ENCODE results near the gene JAKMIP3. TPM values are rescaled to one million over a fixed set of nuclear protein-coding genes. Genes with fewer than 3 reads are reported as not detected.
A peak's percentile ranks its signal among the peaks of the same experiment; 100 is the strongest.

The JAKMIP3 gene
- total and polyA plus RNA-seq, 4 experiments from 2014 or later, result 0.03 to 0.36 (median 0.29) TPM; not detected in 1

DNA sequence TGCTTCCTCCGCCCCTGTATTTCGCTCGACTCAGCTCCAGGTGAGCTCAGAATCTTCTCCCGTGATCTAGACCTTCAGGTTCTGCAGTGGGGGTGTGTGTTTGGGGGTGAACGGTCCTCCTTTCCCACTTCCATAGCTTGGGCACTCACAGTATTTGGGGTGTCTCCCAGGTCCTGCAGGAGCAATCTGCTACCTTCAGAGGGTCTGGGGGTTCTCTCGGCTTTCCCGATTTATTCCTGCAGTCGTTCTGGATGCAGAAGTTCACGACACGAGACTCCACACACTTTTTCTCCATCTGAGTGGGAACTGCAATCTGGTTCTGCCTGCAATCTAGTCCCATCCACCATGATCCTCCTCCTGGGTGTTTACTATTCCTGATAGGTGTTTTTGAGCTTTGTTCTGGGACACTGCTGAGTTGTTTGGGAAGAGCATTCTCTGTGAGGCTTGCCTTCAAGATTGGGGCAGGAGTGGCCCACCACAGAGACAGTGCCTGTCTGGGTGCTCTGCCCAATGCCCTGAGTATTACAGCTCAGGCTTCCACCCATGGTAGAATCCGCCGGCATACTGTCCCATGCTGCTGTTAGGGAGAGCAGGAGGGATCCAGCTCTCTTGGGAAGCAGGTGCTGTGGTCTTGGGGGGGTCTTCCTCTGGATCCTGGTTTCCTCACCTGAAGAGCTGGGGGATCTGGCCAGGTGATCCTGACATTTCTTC is 29.8 kb downstream of the JAKMIP3 start:
- ChIA-PET POLR2A (ENCODE audit: partially characterized antibody) (no interaction called here), CTCF (ENCODE audit: partially characterized antibody) (no interaction called here)
- no peaks in the 10 kb centered on the region for H3K9me3 ChIP-seq (ENCODE audit: control insufficient read depth in 1 of 2, low read length in 2 of 2)
- intact Hi-C loops (cut with micrococcal nuclease), result no loop called here
- Mint-ChIP-seq H3K4me1 (peaks cover 0 to 3% (median 0%) of the 10 kb centered on the region in 4 donors), H3K36me3 (no peaks in the 10 kb centered on the region), H3K9me3 (peaks cover 0 to 5% (median 2%) of the 10 kb centered on the region in 8 donors), H3K27ac (no peak overlapping the region), H3K27me3 (peaks cover 29 to 38% of the 10 kb centered on the region in 2 donors), H3K4me3 (peak overlapping the region in 1 of 8 donors; percentile 27)
- H3K36me3 ChIP-seq (ENCODE audit: insufficient read depth, low read length), result no peaks in the 10 kb centered on the region
- H3K4me3 ChIP-seq (ENCODE audit: low read length in 2 of 2), result no peak overlapping the region
- no peaks in the 10 kb centered on the region for H3K27me3 ChIP-seq (ENCODE audit: insufficient read depth, low read length)
- no peak for DNase-seq
- no peak overlapping the region for H3K27ac ChIP-seq (ENCODE audit: low read depth, low read length)
- H3K4me1 ChIP-seq (ENCODE audit: insufficient read depth, low read length), result no peaks in the 10 kb centered on the region

DNA sequence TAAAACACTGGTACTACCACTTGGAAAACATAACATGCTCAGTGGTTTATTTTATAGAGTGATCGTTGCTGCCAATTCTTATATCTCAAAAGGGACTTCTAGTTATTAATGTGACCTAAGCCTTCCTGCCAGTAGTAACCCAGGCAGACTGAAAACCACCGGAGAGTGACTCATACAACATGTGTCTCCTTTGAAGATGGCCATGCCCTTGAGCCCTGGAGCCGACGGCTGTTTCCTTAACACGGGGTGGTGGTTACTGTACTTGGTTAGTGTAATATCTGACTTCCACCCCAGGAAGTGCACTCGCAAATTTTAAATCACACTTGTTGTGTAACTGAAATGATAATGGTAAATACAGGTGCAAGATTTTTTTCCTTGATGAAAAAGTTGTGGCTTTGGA is 30.5 kb downstream of the JAKMIP3 start:
- peaks cover 0 to 3% (median 0%) of the 10 kb centered on the region in 4 donors for H3K4me1 Mint-ChIP-seq
- Histone ChIP-seq H3K36me3 (ENCODE audit: insufficient read depth, low read length) (no peaks in the 10 kb centered on the region), H3K4me1 (ENCODE audit: insufficient read depth, low read length) (no peaks in the 10 kb centered on the region), H3K4me3 (ENCODE audit: low read length in 2 of 2) (no peak overlapping the region), H3K27ac (ENCODE audit: low read depth, low read length) (no peak overlapping the region), H3K9me3 (ENCODE audit: control insufficient read depth in 1 of 2, low read length in 2 of 2) (no peaks in the 10 kb centered on the region), H3K27me3 (ENCODE audit: insufficient read depth, low read length) (no peaks in the 10 kb centered on the region)
- intact Hi-C loops (cut with micrococcal nuclease), result no loop called here
- H3K4me3 Mint-ChIP-seq, result no peak overlapping the region
- ChIA-PET CTCF (ENCODE audit: partially characterized antibody) (no interaction called here), POLR2A (ENCODE audit: partially characterized antibody) (no interaction called here)
- H3K36me3 Mint-ChIP-seq, result no peaks in the 10 kb centered on the region
- H3K9me3 Mint-ChIP-seq, result peaks cover 0 to 5% (median under 1%) of the 10 kb centered on the region in 8 donors
- H3K27me3 Mint-ChIP-seq, result peaks cover 25 to 35% of the 10 kb centered on the region in 2 donors
- DNase-seq, result no peak
- H3K27ac Mint-ChIP-seq, result no peak overlapping the region

DNA sequence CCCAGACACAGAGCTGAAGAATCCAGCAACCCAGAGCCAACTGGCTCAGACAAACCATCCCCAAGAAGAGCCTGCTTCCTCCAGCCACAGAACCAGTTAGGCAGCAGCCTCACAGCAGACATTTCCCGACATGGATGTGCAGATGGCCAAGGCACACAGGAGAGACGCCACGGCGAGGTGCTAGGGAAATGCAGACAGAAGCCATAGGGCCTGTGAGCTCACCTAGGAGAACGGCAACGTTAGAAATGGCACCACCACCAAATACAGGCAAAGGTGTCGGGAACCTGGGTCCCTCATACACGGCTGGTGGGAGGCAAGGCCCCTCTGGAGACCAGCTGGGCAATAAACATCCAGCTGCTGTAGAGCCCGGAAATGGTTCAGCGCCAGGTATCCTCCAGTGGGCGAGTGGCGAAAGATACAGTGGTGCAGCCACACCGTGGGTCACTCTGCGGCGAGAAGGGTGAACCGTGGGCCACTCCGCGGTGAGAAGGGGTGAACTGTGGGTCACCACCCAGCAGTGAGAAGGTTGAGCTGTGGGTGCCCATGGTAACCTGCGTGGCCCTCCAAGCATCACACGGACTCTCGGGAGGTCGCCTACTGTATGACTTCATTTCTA is 31.2 kb downstream of the JAKMIP3 start:
- H3K4me1 ChIP-seq (ENCODE audit: insufficient read depth, low read length), result no peaks in the 10 kb centered on the region
- no peak overlapping the region for H3K27ac Mint-ChIP-seq
- H3K27me3 ChIP-seq (ENCODE audit: insufficient read depth, low read length), result no peaks in the 10 kb centered on the region
- no peaks in the 10 kb centered on the region for H3K36me3 ChIP-seq (ENCODE audit: insufficient read depth, low read length)
- no peak overlapping the region for H3K4me3 ChIP-seq (ENCODE audit: low read length in 2 of 2)
- H3K9me3 Mint-ChIP-seq, result peaks cover 0 to 5% (median 0%) of the 10 kb centered on the region in 8 donors
- no peak overlapping the region for H3K27ac ChIP-seq (ENCODE audit: low read depth, low read length)
- ChIA-PET POLR2A (ENCODE audit: partially characterized antibody) (no interaction called here), CTCF (ENCODE audit: partially characterized antibody) (no interaction called here)
- no peak overlapping the region for H3K4me3 Mint-ChIP-seq
- H3K36me3 Mint-ChIP-seq, result no peaks in the 10 kb centered on the region
- peaks cover 0 to 3% (median 0%) of the 10 kb centered on the region in 4 donors for H3K4me1 Mint-ChIP-seq
- no peaks in the 10 kb centered on the region for H3K9me3 ChIP-seq (ENCODE audit: control insufficient read depth in 1 of 2, low read length in 2 of 2)
- peaks cover 25 to 39% of the 10 kb centered on the region in 2 donors for H3K27me3 Mint-ChIP-seq
- no peak for DNase-seq
- intact Hi-C loops (cut with micrococcal nuclease), result no loop called here

DNA sequence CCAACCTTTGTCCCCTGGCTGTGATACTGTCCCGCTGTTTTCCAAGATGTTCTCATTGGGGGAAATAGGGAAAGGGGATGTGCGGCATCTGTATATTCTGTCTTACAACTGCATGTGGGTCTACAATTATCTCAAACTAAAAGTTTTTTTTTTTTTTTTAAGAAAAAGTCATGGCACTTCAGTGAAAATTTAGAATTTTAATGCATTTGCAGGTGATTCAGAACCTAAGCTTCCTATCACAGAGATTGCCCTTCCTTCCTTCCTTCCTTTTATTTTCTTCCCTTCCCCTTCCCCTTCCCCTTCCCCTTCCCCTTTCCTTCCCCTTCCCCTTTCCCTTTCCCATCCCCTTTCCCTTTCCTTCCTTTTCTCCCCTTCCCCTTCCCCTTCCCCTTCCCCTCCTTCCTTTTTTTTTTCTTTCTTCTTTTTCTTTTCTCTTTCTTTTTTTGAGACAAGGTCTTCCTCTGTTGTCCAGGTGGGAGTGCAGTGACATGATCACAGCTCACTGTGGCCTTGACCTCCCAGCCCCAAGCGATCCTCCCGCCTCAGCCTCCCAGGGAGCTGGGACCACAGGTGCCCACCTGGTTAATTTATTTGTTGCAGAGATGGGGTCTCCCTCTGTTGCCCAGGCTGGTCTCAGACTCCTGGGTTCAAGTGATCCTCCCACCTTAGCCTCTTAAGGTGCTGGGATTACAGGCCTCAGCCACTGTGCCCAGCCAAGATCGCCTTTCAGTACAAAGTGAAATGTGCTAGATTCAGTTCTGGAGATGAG is 32.0 kb downstream of the JAKMIP3 start:
- Histone ChIP-seq H3K4me1 (ENCODE audit: insufficient read depth, low read length) (no peaks in the 10 kb centered on the region), H3K9me3 (ENCODE audit: control insufficient read depth in 1 of 2, low read length in 2 of 2) (no peaks in the 10 kb centered on the region), H3K27me3 (ENCODE audit: insufficient read depth, low read length) (no peaks in the 10 kb centered on the region), H3K4me3 (ENCODE audit: low read length in 2 of 2) (no peak overlapping the region), H3K36me3 (ENCODE audit: insufficient read depth, low read length) (no peaks in the 10 kb centered on the region), H3K27ac (ENCODE audit: low read depth, low read length) (no peak overlapping the region)
- Mint-ChIP-seq H3K27me3 (peaks cover 28 to 36% of the 10 kb centered on the region in 2 donors), H3K36me3 (no peaks in the 10 kb centered on the region), H3K4me1 (peaks cover 0 to 3% (median 0%) of the 10 kb centered on the region in 4 donors), H3K27ac (no peak overlapping the region), H3K4me3 (no peak overlapping the region), H3K9me3 (peaks cover 0 to 2% (median 0%) of the 10 kb centered on the region in 8 donors)
- ChIA-PET POLR2A (ENCODE audit: partially characterized antibody) (no interaction called here), CTCF (ENCODE audit: partially characterized antibody) (no interaction called here)
- DNase-seq, result no peak
- intact Hi-C loops (cut with micrococcal nuclease), result no loop called here

DNA sequence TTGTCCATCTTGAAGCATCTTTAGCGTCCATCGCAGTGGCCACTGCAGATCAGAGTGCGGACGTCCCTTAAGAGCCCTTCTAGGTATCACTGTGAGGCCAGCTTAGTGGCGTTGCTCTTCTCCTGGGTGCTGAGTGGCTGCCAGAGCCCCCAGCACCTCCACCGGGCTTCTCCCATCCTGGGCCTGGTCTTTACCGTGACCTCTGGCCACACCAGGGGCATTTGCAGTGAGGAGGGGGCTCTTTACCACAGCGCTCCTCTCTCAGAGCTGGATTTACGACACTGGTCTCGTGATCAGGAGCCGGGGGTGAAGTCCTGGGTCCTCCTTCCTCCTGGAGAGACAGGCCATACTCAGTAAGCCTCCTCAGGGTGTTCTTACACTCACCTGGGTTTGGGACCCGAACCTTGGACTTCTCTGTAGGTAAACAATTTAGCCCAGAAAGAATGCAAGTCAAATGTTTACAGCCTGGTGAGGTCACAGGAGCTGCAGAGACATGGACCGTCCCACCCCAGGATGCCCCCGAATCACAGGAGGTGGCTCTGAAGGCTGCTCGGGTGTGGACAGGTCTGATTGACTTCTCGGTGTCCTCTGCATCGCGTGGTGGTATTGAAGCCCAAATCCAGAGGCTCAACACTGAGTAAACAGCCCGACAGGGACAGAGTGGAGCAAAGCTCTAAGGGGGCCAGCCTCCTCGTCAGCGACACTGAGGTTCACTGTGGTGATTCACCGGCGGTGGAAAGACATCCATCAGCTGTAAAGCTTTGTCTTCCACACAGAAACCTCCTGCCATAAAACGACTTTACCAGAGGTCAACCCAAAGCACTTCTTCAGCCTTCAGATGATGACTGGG is 33.0 kb downstream of the JAKMIP3 start:
- H3K9me3 Mint-ChIP-seq, result peaks cover 0 to 2% (median 0%) of the 10 kb centered on the region in 8 donors
- H3K9me3 ChIP-seq (ENCODE audit: control insufficient read depth in 1 of 2, low read length in 2 of 2), result no peaks in the 10 kb centered on the region
- no peaks in the 10 kb centered on the region for H3K36me3 ChIP-seq (ENCODE audit: insufficient read depth, low read length)
- ChIA-PET CTCF (ENCODE audit: partially characterized antibody) (no interaction called here), POLR2A (ENCODE audit: partially characterized antibody) (no interaction called here)
- no peaks in the 10 kb centered on the region for H3K27me3 ChIP-seq (ENCODE audit: insufficient read depth, low read length)
- intact Hi-C loops (cut with micrococcal nuclease), result no loop called here
- H3K4me3 ChIP-seq (ENCODE audit: low read length in 2 of 2), result no peak overlapping the region
- H3K27me3 Mint-ChIP-seq, result peaks cover 25 to 32% of the 10 kb centered on the region in 2 donors
- no peaks in the 10 kb centered on the region for H3K4me1 ChIP-seq (ENCODE audit: insufficient read depth, low read length)
- H3K27ac Mint-ChIP-seq, result peak overlapping the region in 1 of 7 donors; percentile 22
- H3K27ac ChIP-seq (ENCODE audit: low read depth, low read length), result no peak overlapping the region
- H3K4me1 Mint-ChIP-seq, result peaks cover 0 to 3% (median 0%) of the 10 kb centered on the region in 4 donors
- H3K4me3 Mint-ChIP-seq, result no peak overlapping the region
- DNase-seq, result no peak
- no peaks in the 10 kb centered on the region for H3K36me3 Mint-ChIP-seq

DNA sequence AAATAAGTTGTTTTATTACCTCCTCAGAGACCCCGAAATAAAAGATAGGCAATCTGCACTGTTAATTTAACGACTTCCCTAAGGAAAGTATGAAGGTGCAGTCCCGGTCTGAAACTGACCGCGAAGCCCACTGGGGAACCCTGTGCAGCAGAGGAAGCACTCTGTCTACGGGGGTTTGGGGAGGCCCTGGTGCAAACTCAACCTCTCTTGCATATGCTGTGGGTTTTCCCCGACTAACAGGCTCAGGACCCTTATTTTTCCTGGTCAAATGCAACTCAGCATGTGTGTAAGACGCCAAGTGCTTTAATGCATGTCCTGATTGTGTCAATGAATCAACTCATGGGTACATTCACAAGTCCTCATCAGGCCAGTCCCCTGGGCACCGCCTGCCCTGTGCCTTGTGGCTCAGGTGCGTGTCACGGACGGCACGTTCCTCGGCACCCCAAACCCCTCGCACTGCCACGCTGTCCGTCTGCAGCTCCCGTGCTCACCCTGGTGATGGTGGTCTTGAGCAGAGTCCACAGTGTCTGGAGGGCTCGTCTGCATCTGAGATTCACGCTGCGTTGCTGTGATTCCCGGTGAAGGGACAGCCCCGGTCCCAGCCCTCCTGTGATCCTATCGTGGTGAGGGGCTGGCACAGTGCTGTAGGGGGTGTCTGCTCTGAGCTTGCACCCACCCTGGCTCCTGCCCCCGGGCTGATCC is 33.8 kb downstream of the JAKMIP3 start:
- Mint-ChIP-seq H3K4me1 (peaks cover 0 to 3% (median 0%) of the 10 kb centered on the region in 4 donors), H3K27me3 (peaks cover 20 to 28% of the 10 kb centered on the region in 2 donors), H3K27ac (no peak overlapping the region), H3K36me3 (no peaks in the 10 kb centered on the region), H3K4me3 (no peak overlapping the region), H3K9me3 (peaks cover 0 to 2% (median 0%) of the 10 kb centered on the region in 8 donors)
- Histone ChIP-seq H3K4me3 (ENCODE audit: low read length in 2 of 2) (no peak overlapping the region), H3K4me1 (ENCODE audit: insufficient read depth, low read length) (no peaks in the 10 kb centered on the region), H3K9me3 (ENCODE audit: control insufficient read depth in 1 of 2, low read length in 2 of 2) (no peaks in the 10 kb centered on the region), H3K27ac (ENCODE audit: low read depth, low read length) (no peak overlapping the region), H3K27me3 (ENCODE audit: insufficient read depth, low read length) (no peaks in the 10 kb centered on the region), H3K36me3 (ENCODE audit: insufficient read depth, low read length) (no peaks in the 10 kb centered on the region)
- CTCF ChIA-PET (ENCODE audit: partially characterized antibody), result no interaction called here
- POLR2A ChIA-PET (ENCODE audit: partially characterized antibody), result no interaction called here
- DNase-seq, result no peak
- intact Hi-C loops (cut with micrococcal nuclease), result no loop called here
